GM23338 (cell line): ENCODE data around the gene CDH23. TPM values are rescaled to one million over a fixed set of nuclear protein-coding genes. Genes with fewer than 3 reads are reported as not detected.

Experiments
- ATAC-seq: fragments of 200-7000 bp; cut with Tn5 transposase; 3 replicates; pipeline ENCODE4 v1.9.1; 2020
- DNase-seq: peaks from one replicate; pipeline ENCODE4 v3.0.0-alpha.2; 2015; ENCODE audit warnings: low spot score
- H2AFZ ChIP-seq: fragments of 200-600 bp; sonication (generic); 2 replicates; pipeline ENCODE4 v1.8.0; 2016; ENCODE audit warnings: antibody characterized with exemption, mild to moderate bottlenecking, moderate library complexity
- H3F3A ChIP-seq: fragments of 200-600 bp; sonication (generic); replicated peaks from 2 replicates; pipeline ENCODE4 v1.8.0; 2017; ENCODE audit warnings: antibody characterized with exemption, mixed run types, low read depth
- H3K27ac ChIP-seq: fragments of 200-600 bp; sonication (generic); 2 replicates; pipeline ENCODE4 v1.6.1; 2016; ENCODE audit warnings: low read depth
- H3K27me3 ChIP-seq: fragments of 200-600 bp; sonication (generic); 2 replicates; pipeline ENCODE4 v1.8.0; 2016; ENCODE audit warnings: mild to moderate bottlenecking, mixed run types, moderate library complexity; ENCODE audit not compliant: insufficient read depth
- H3K36me3 ChIP-seq: fragments of 200-600 bp; sonication (generic); 2 replicates; pipeline ENCODE4 v1.8.0; 2016; ENCODE audit warnings: mild to moderate bottlenecking; ENCODE audit not compliant: insufficient read depth
- H3K4me1 ChIP-seq: fragments of 200-600 bp; sonication (generic); 2 replicates; pipeline ENCODE4 v1.8.0; 2016; ENCODE audit warnings: mild to moderate bottlenecking, moderate library complexity; ENCODE audit not compliant: insufficient read depth
- H3K4me2 ChIP-seq: fragments of 200-600 bp; sonication (generic); 2 replicates; pipeline ENCODE4 v1.7.1; 2017; ENCODE audit warnings: mixed run types
- H3K4me3 ChIP-seq: fragments of 200-600 bp; sonication (generic); 2 replicates; pipeline ENCODE4 v1.6.1; 2016; ENCODE audit warnings: mixed run types
- H3K79me2 ChIP-seq: fragments of 200-600 bp; sonication (generic); replicated peaks from 2 replicates; pipeline ENCODE4 v1.8.0; 2017; ENCODE audit warnings: mild to moderate bottlenecking; ENCODE audit not compliant: insufficient read depth
- H3K9me2 ChIP-seq: fragments of 200-600 bp; sonication (generic); 2 replicates; pipeline ENCODE4 v1.8.0; 2017; ENCODE audit not compliant: insufficient read depth
- H4K20me1 ChIP-seq: fragments of 200-600 bp; sonication (generic); replicated peaks from 2 replicates; pipeline ENCODE4 v1.8.0; 2017; ENCODE audit warnings: mild to moderate bottlenecking; ENCODE audit not compliant: insufficient read depth
- H3K27ac Mint-ChIP-seq: 2 replicates; pipeline ENCODE4 v1.8.0; 2020; ENCODE audit warnings: inconsistent platforms, mild to moderate bottlenecking, moderate library complexity, mixed read lengths
- H3K27me3 Mint-ChIP-seq: 3 replicates; pipeline ENCODE4 v1.8.0; 2022; ENCODE audit warnings: low read depth, mild to moderate bottlenecking, moderate library complexity, mixed read lengths, inconsistent platforms; ENCODE audit not compliant: insufficient read depth, poor library complexity
- H3K36me3 Mint-ChIP-seq: 3 replicates; pipeline ENCODE4 v1.8.0; 2021; ENCODE audit warnings: low read depth, mild to moderate bottlenecking, inconsistent platforms, moderate library complexity, mixed read lengths
- H3K4me1 Mint-ChIP-seq: 3 replicates; pipeline ENCODE4 v1.8.0; 2020; ENCODE audit warnings: mild to moderate bottlenecking, inconsistent platforms, mixed read lengths
- H3K4me3 Mint-ChIP-seq: 3 replicates; pipeline ENCODE4 v1.8.0; 2021; ENCODE audit warnings: moderate library complexity, mild to moderate bottlenecking, inconsistent platforms, mixed read lengths
- H3K9me3 Mint-ChIP-seq: 3 replicates; pipeline ENCODE4 v1.8.0; 2020; ENCODE audit warnings: moderate library complexity, mild to moderate bottlenecking, inconsistent platforms, mixed read lengths
- CREB1 ChIP-seq: fragments of 250-450 bp; sonication (Bioruptor Pico); IDR thresholded peaks from 2 replicates; pipeline ENCODE4 v1.5.0; 2020; ENCODE audit warnings: low read depth, mild to moderate bottlenecking, moderate library complexity
- CTCF ChIP-seq, 2 experiments: fragments of 200-600 bp in 1 of 2; sonication (generic) in 1 of 2; conservative IDR thresholded peaks; 2 replicates each; pipeline versions ENCODE4 v1.5.1 to v1.6.1; 2016 to 2017; ENCODE audit warnings: antibody characterized with exemption in 2 of 2, low read depth in 2 of 2, mild to moderate bottlenecking in 2 of 2, moderate library complexity in 1 of 2
- ETS1 ChIP-seq: IDR thresholded peaks from 2 replicates; pipeline ENCODE4 v1.6.1; 2016; ENCODE audit warnings: antibody characterized with exemption
- EZH2 ChIP-seq: fragments of 200-600 bp; sonication (generic); IDR thresholded peaks from one replicate; pipeline ENCODE4 v1.8.0; 2017; ENCODE audit warnings: antibody characterized with exemption, mild to moderate bottlenecking, low read depth; ENCODE audit not compliant: unreplicated experiment
- EZH2phosphoT487 ChIP-seq: fragments of 200-600 bp; sonication (generic); IDR thresholded peaks from one replicate; pipeline ENCODE4 v1.8.1; 2018; ENCODE audit warnings: antibody characterized with exemption; ENCODE audit not compliant: unreplicated experiment
- JUNB ChIP-seq: IDR thresholded peaks from one replicate; pipeline ENCODE4 v1.6.1; 2016; ENCODE audit warnings: antibody characterized with exemption; ENCODE audit not compliant: unreplicated experiment
- NANOG ChIP-seq: IDR thresholded peaks from 2 replicates; pipeline ENCODE4 v1.6.1; 2016; ENCODE audit warnings: antibody characterized with exemption, borderline replicate concordance
- POLR2AphosphoS5 ChIP-seq: IDR thresholded peaks from 2 replicates; pipeline ENCODE4 v1.6.1; 2016; ENCODE audit warnings: antibody characterized with exemption, low read depth
- REST ChIP-seq: IDR thresholded peaks from one replicate; pipeline ENCODE4 v1.6.1; 2018; ENCODE audit warnings: antibody characterized with exemption; ENCODE audit not compliant: unreplicated experiment
- STAT1 ChIP-seq: IDR thresholded peaks from one replicate; pipeline ENCODE4 v1.6.1; 2016; ENCODE audit warnings: antibody characterized with exemption; ENCODE audit not compliant: unreplicated experiment
- ZNF114 ChIP-seq: fragments of 250-450 bp; sonication (Bioruptor Pico); IDR thresholded peaks from 2 replicates; pipeline ENCODE4 v1.5.0; 2020; ENCODE audit warnings: mild to moderate bottlenecking, moderate library complexity
- ZNF462 ChIP-seq: fragments of 250-450 bp; sonication (Bioruptor Pico); IDR thresholded peaks from 2 replicates; pipeline ENCODE4 v1.5.0; 2020; ENCODE audit warnings: mild to moderate bottlenecking, moderate library complexity
- polyA plus RNA-seq: library from polyadenylated mRNA; unstranded; fragments of >200 nt; fragmentation: Nextera tagmentation; extraction: Ambion mirVana; gene quantifications from 2 replicates; pipeline ENCODE4 v1.2.1, GENCODE V29; 2016
- total RNA-seq: library from RNA; depleted of rRNA; stranded (reverse); fragments of >200 nt; shearing (Covaris generic); gene quantifications from 2 replicates; pipeline ENCODE4 v1.2.3, GENCODE V29; 2014

CDH23 gene
- total and polyA plus RNA-seq, 2 experiments from 2014 or later: 0.95 to 4.3 TPM

GRCh38 chr10:71487726-71488125 lies 91.0 kb downstream of the CDH23 start:
- H3K27me3 ChIP-seq: no peaks in the 10 kb centered on the region
- H3K9me3 Mint-ChIP-seq: peaks cover 18% of the 10 kb centered on the region
- H3K4me3 Mint-ChIP-seq: no peak overlapping the region
- no peaks in the 10 kb centered on the region for H3K9me2 ChIP-seq
- no peaks in the 10 kb centered on the region for H3K36me3 ChIP-seq
- no peaks in the 10 kb centered on the region for H3K79me2 ChIP-seq
- H2AFZ ChIP-seq: no peak overlapping the region
- peaks cover 6% of the 10 kb centered on the region; the same call in 1 of the 3 replicates for H3K36me3 Mint-ChIP-seq
- H3K4me2 ChIP-seq: no peak overlapping the region
- no peak overlapping the region for H3K27ac Mint-ChIP-seq
- ATAC-seq: no peak
- no peaks in the 10 kb centered on the region for H4K20me1 ChIP-seq
- H3K27me3 Mint-ChIP-seq: peaks cover 19% of the 10 kb centered on the region
- TF ChIP-seq CREB1 (no peak), EZH2phosphoT487 (no peak), NANOG (no peak), EZH2 (no peak), REST (no peak), ZNF114 (CRISPR knock-in tag) (no peak), POLR2AphosphoS5 (no peak), ZNF462 (CRISPR knock-in tag) (no peak), CTCF (conservative IDR thresholded peaks at IDR 0.05; ENCODE audit: low read depth in 2 of 2) (no peak), ETS1 (no peak), JUNB (no peak), STAT1 (no peak)
- H3K27ac ChIP-seq: no peak overlapping the region
- H3F3A ChIP-seq: no peaks in the 10 kb centered on the region
- no peaks in the 10 kb centered on the region for H3K4me1 ChIP-seq
- no peak for DNase-seq
- H3K4me1 Mint-ChIP-seq: peaks cover 4% of the 10 kb centered on the region
- no peak overlapping the region for H3K4me3 ChIP-seq
